Osteocyte (in vitro differentiated cells): ENCODE measurements around the gene PODXL. TPM values are rescaled to one million over a fixed set of nuclear protein-coding genes. Genes with fewer than 3 reads are reported as not detected.
A peak's percentile ranks its signal among the peaks of the same experiment; 100 is the strongest.

Experiments
- DNase-seq: peaks from one replicate; pipeline ENCODE4 v3.0.0; 2021; ENCODE audit warnings: mixed read lengths; ENCODE audit not compliant: unreplicated experiment; ENCODE audit errors: extremely low spot score
- H3K27ac Mint-ChIP-seq: one replicate; pipeline ENCODE4 v1.8.0; 2021; ENCODE audit warnings: mild to moderate bottlenecking, mixed read lengths; ENCODE audit not compliant: unreplicated experiment
- H3K27me3 Mint-ChIP-seq: one replicate; pipeline ENCODE4 v1.8.0; 2021; ENCODE audit warnings: mixed read lengths; ENCODE audit not compliant: unreplicated experiment
- H3K36me3 Mint-ChIP-seq: one replicate; pipeline ENCODE4 v1.8.0; 2021; ENCODE audit warnings: mixed read lengths; ENCODE audit not compliant: unreplicated experiment
- H3K4me1 Mint-ChIP-seq: one replicate; pipeline ENCODE4 v1.8.0; 2021; ENCODE audit warnings: mixed read lengths; ENCODE audit not compliant: unreplicated experiment
- H3K4me3 Mint-ChIP-seq: one replicate; pipeline ENCODE4 v1.8.0; 2021; ENCODE audit warnings: mild to moderate bottlenecking, moderate library complexity, mixed read lengths; ENCODE audit not compliant: unreplicated experiment
- H3K9me3 Mint-ChIP-seq: one replicate; pipeline ENCODE4 v1.8.0; 2021; ENCODE audit warnings: mixed read lengths; ENCODE audit not compliant: unreplicated experiment
- total RNA-seq: library from RNA; stranded (reverse); gene quantifications from 2 replicates; pipeline ENCODE4 v1.2.1, GENCODE V29; 2021
- TF ChIP-seq, protein P1 (sequence below): fragments of 200-600 bp; sonication (generic); IDR thresholded peaks from 2 replicates; pipeline ENCODE4 v1.5.0; 2021; ENCODE audit warnings: antibody characterized with exemption, mild to moderate bottlenecking, moderate library complexity

PODXL gene
- total RNA-seq, 1 donor from 2014 or later = 21.2 TPM

DNA sequence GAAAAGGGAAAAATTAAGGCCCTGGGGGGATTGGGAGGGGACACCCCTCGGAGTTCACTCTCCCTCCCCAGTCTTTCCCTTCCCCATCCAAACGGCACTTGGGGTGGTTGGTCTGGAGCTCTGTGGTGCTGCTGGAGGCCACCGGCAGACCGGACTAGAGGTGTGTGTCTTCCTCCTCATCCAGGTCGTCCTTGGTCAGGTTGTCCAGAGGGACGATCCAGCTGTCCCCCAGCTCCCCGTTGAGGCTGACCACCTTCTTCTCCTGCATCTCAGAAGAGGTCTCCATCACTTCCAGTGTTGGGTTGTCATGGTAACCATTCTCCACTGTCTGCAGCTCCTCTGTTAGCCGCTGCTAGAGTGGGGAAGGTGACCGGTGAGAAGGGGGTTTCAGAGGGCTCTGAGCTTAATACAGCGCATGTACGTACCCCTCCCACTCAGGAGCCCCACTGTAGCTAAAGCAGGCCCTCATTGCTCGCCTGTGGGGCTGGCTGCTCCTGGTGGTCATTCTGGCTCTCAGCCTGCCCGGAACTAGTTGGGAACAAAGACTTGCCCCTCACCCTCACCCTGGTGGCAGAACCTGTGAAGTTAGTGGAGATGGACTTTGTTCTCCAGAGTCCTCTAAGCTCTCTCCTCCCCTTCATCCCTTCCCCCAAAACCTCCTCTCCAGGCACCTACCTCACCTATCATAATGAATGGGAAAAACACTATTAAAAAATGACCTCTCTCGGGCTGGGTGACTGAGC is 52.1 kb downstream of the PODXL start:
- H3K9me3 Mint-ChIP-seq = no peaks in the 10 kb centered on the region
- H3K27ac Mint-ChIP-seq = peak overlapping the region; percentile 29
- no peaks in the 10 kb centered on the region for H3K27me3 Mint-ChIP-seq
- H3K36me3 Mint-ChIP-seq = peaks cover 13% of the 10 kb centered on the region
- TF ChIP-seq, protein P1, sequence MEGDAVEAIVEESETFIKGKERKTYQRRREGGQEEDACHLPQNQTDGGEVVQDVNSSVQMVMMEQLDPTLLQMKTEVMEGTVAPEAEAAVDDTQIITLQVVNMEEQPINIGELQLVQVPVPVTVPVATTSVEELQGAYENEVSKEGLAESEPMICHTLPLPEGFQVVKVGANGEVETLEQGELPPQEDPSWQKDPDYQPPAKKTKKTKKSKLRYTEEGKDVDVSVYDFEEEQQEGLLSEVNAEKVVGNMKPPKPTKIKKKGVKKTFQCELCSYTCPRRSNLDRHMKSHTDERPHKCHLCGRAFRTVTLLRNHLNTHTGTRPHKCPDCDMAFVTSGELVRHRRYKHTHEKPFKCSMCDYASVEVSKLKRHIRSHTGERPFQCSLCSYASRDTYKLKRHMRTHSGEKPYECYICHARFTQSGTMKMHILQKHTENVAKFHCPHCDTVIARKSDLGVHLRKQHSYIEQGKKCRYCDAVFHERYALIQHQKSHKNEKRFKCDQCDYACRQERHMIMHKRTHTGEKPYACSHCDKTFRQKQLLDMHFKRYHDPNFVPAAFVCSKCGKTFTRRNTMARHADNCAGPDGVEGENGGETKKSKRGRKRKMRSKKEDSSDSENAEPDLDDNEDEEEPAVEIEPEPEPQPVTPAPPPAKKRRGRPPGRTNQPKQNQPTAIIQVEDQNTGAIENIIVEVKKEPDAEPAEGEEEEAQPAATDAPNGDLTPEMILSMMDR = no peak
- peaks cover 30% of the 10 kb centered on the region for H3K4me1 Mint-ChIP-seq
- DNase-seq = no peak
- H3K4me3 Mint-ChIP-seq = no peak overlapping the region

DNA sequence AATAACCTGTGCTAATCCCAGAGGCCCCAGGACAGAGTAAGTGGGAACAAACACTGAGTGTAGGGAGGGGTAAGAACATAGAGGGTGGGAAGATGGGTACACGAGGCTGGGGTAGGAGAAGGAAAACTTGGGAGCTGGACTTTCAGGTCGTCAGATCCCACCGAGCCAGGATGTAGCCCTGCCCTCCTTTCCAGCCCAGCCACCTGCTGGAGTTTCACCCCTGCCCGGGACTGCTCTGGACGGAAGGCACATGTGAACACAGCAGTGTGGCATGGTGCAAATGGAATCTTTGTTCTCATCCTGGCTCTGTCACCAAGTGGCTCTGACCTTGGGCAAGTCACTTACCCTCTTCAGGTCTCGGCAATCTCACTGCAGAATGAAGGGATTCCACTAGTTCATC is 52.8 kb downstream of the PODXL start:
- TF ChIP-seq, protein P1 = no peak
- H3K27ac Mint-ChIP-seq = peak overlapping the region; percentile 76
- H3K36me3 Mint-ChIP-seq = peaks cover 10% of the 10 kb centered on the region
- peaks cover 30% of the 10 kb centered on the region for H3K4me1 Mint-ChIP-seq
- DNase-seq = no peak
- H3K4me3 Mint-ChIP-seq = no peak overlapping the region
- no peaks in the 10 kb centered on the region for H3K9me3 Mint-ChIP-seq
- H3K27me3 Mint-ChIP-seq = no peaks in the 10 kb centered on the region

DNA sequence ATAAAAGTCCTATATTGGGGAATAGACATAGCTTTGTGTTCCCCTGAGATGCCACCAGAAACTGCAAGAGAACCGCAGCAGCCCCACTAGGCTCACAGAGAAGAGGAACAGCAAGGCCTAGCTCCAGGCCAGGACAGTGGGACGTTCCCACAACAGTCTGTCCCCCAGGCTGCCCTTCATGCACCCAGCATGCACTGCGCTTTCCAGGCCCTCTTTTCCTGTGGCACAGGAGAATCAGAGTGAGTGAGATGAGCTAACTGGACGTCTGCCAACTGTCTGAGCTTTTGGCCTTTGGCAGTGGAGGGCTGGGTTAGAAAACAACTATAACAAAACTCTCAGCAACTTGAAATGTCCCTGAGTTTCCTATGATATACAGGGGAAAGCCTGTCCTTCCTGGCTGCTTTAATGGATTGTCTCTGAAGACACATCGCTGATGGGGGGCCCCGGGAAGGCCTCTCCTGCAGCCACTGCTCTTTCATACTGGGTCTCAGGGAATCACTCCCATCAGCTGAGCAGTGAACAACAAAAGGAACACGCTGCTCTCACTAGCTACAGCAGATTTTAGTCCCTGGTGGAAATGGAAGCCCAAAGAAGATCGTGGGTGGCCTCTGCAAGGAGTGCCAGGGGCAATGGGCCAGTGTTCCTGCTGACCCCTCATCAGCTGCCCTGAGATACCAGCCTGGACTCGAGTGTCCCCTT is 53.5 kb downstream of the PODXL start:
- Mint-ChIP-seq H3K36me3 (peaks cover 9% of the 10 kb centered on the region), H3K4me1 (peaks cover 26% of the 10 kb centered on the region), H3K9me3 (no peaks in the 10 kb centered on the region), H3K27ac (peak overlapping the region; percentile 76), H3K4me3 (no peak overlapping the region), H3K27me3 (no peaks in the 10 kb centered on the region)
- TF ChIP-seq, protein P1 = no peak
- no peak for DNase-seq

DNA sequence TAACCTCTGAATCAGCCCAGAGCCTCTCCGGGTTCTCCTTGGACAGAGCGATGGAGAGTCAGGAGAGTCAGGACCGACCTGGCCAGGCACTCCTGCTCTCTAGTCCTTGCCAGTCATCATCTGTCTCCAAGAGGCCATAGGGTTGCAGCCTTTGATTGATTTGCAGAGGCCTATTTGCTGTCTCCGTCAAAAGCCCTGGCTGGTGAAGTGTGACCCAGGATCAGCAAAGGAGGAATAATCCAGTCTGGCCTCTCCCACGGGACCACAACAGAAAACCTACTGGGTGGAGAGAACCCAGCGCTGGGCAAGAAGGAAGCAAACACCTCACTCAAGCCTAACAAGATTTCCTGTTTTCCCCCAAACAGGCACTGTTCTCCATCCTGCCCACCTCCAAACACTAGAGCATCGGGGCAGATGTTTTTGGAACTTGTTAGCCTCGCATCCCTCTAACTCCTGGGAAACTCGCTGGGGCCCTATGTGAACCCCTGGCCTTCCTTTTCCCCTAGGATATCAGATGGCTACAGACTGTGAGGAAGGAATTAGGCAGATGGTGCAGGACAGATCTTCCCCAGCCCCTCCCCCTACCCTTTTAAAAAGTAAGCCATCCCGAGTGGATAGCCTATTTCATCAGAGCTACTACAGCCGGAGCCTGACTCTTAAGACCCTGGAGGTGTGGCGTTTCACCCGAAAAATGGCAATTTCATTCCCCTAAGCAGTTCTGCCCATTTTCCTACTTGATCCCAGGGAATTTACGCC is 54.3 kb downstream of the PODXL start:
- no peaks in the 10 kb centered on the region for H3K9me3 Mint-ChIP-seq
- no peak overlapping the region for H3K4me3 Mint-ChIP-seq
- peak overlapping the region; percentile 76 for H3K27ac Mint-ChIP-seq
- DNase-seq = no peak
- H3K27me3 Mint-ChIP-seq = no peaks in the 10 kb centered on the region
- H3K36me3 Mint-ChIP-seq = peaks cover 11% of the 10 kb centered on the region
- H3K4me1 Mint-ChIP-seq = peaks cover 23% of the 10 kb centered on the region
- TF ChIP-seq, protein P1 = no peak

DNA sequence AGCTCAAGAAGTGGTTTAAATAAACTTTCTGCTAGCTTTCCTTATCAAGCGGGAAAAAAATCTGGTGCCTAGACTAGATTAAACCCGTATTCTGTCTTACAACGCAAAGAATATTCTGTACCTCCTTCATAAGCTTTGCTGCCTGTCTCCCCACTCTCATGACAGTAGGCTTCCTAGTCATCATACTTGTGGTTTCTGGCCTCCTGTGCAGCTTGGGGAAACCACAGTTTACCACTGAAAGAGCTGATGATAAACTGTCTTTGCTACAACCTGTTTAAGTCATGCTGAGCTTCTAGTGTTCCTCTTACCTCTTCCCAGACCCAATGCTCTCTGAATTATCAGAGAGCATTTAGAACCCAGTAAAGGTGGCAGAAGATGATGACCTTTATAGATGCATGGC is 55.0 kb downstream of the PODXL start:
- DNase-seq = no peak

More for the DNA sequence above, 55.0 kb downstream of the PODXL start:
- Mint-ChIP-seq H3K27ac (peak overlapping the region; percentile 44), H3K36me3 (peaks cover 15% of the 10 kb centered on the region), H3K4me1 (peaks cover 23% of the 10 kb centered on the region), H3K9me3 (no peaks in the 10 kb centered on the region), H3K27me3 (no peaks in the 10 kb centered on the region), H3K4me3 (no peak overlapping the region)
- TF ChIP-seq, protein P1 = no peak
